Uterus (tissue), 2 donors: ENCODE measurements around the gene EDDM13.

Experiments used
- CTCF ChIP-seq, 4 experiments: fragments of 200-600 bp in 2 of 4; fragments of 450-650 bp in 2 of 4; sonication (generic) in 2 of 4; IDR thresholded peaks; one replicate each; pipeline ENCODE4 v1.5.1; 2016 to 2019; ENCODE audit warnings: antibody characterized with exemption in 4 of 4, mild to moderate bottlenecking in 2 of 4, moderate library complexity in 1 of 4
- POLR2A ChIP-seq, 2 donors: fragments of 450-650 bp; IDR thresholded peaks; one replicate each; pipeline ENCODE4 v1.6.1; 2016; ENCODE audit warnings: antibody characterized with exemption in 2 of 2, mild to moderate bottlenecking in 1 of 2, moderate library complexity in 1 of 2

GRCh38 chr19:56351208-56351607 is 78.7 kb downstream of the EDDM13 start:
- TF ChIP-seq POLR2A (IDR thresholded peaks at IDR 0.05) (no peak), CTCF (IDR thresholded peaks at IDR 0.05) (no peak)
